K562 (cell line): Measurements from ENCODE around the gene SURF4. TPM values are rescaled to one million over a fixed set of nuclear protein-coding genes. Genes with fewer than 3 reads are reported as not detected.

Source experiments
- ARID1B ChIP-seq: fragments of 450-650 bp; IDR thresholded peaks from 2 replicates; pipeline ENCODE4 v1.6.1; 2016; ENCODE audit warnings: antibody characterized with exemption, mild to moderate bottlenecking, inconsistent platforms
- CREB1 ChIP-seq, 2 experiments: sonication (generic) in 1 of 2; formaldehyde crosslinking in 1 of 2; IDR thresholded peaks; 2 replicates each; pipeline versions ENCODE4 v1.6.1 to v1.8.0; 2012 to 2022; ENCODE audit warnings: inconsistent platforms in 1 of 2, mild to moderate bottlenecking in 1 of 2, missing genetic modification reagents in 1 of 2, moderate library complexity in 1 of 2
- EGR1 ChIP-seq: fragments of 450-650 bp; conservative IDR thresholded peaks from 2 replicates; pipeline ENCODE4 v1.6.1; 2017; ENCODE audit warnings: mild to moderate bottlenecking
- ERF ChIP-seq: fragments of 450-650 bp; formaldehyde crosslinking; IDR thresholded peaks from 2 replicates; pipeline ENCODE4 v1.4.0; 2020; ENCODE audit warnings: mild to moderate bottlenecking, mixed read lengths
- GTF2A2 ChIP-seq: IDR thresholded peaks from 2 replicates; pipeline ENCODE4 v1.6.1; 2016; ENCODE audit warnings: mild to moderate bottlenecking, missing genetic modification characterization, missing compliant biosample characterization
- MAZ ChIP-seq, 2 experiments: fragments of 450-650 bp in 1 of 2; sonication (generic) in 1 of 2; formaldehyde crosslinking; IDR thresholded peaks in 1 of 2; conservative IDR thresholded peaks in 1 of 2; 2 replicates each; pipeline versions ENCODE4 v1.4.0 to v1.5.0; 2020; ENCODE audit warnings: mild to moderate bottlenecking in 1 of 2, missing genetic modification reagents in 1 of 2
- MBD2 ChIP-seq: sonication (generic); IDR thresholded peaks from 2 replicates; pipeline ENCODE4 v1.6.1; 2016; ENCODE audit warnings: low read depth, borderline replicate concordance
- NFATC3 ChIP-seq: fragments of 450-650 bp; IDR thresholded peaks from 2 replicates; pipeline ENCODE4 v1.6.1; 2017; ENCODE audit warnings: mild to moderate bottlenecking
- NFIC ChIP-seq: fragments of 450-650 bp; IDR thresholded peaks from 2 replicates; pipeline ENCODE4 v1.6.1; 2017; ENCODE audit warnings: mild to moderate bottlenecking, inconsistent platforms
- TCF7L2 ChIP-seq: fragments of 150-350 bp; IDR thresholded peaks from 2 replicates; pipeline ENCODE4 v1.6.1; 2016; ENCODE audit warnings: low read depth, mild to moderate bottlenecking, low read length, moderate library complexity
- YY1 ChIP-seq, 3 experiments: IDR thresholded peaks; 2 replicates each; pipeline ENCODE4 v1.6.1; 2011; ENCODE audit warnings: low read length in 2 of 3, mild to moderate bottlenecking in 2 of 3, moderate library complexity in 2 of 3, borderline replicate concordance in 1 of 3, control low read depth in 1 of 3, low read depth in 1 of 3; ENCODE audit not compliant: insufficient read depth in 3 of 3, insufficient replicate concordance in 2 of 3, control insufficient read depth in 1 of 3, insufficient read length in 1 of 3; ENCODE audit errors: extremely low read depth in 1 of 3
- ZBTB12 ChIP-seq: fragments of 250-450 bp; sonication (Bioruptor Pico); IDR thresholded peaks from 2 replicates; pipeline ENCODE4 v1.4.0; 2020
- ZBTB40 ChIP-seq, 2 experiments: fragments of 450-650 bp in 1 of 2; sonication (generic) in 1 of 2; formaldehyde crosslinking in 1 of 2; IDR thresholded peaks; 2 replicates each; pipeline versions ENCODE4 v1.7.1 to v1.9.0; 2016 to 2022; ENCODE audit warnings: inconsistent platforms in 1 of 2, mild to moderate bottlenecking in 1 of 2, missing genetic modification reagents in 1 of 2
- polyA plus RNA-seq, 8 experiments: library from polyadenylated mRNA; depleted of rRNA in 4 of 8; stranded (reverse) in 5 of 8; unstranded in 3 of 8; fragments of >200 nt; fragmentation: Nextera tagmentation in 2 of 8; fragmentation: Illumina TruSeq in 1 of 8; extraction: Ambion mirVana in 2 of 8; extraction: Trizol in 1 of 8; gene quantifications; 2 replicates each; pipeline versions ENCODE4 v1.2.1 to v1.2.3, GENCODE V29; 2011 to 2014; ENCODE audit warnings: inconsistent platforms in 1 of 8, missing spikeins in 1 of 8
- total RNA-seq, 7 experiments: library from RNA; depleted of rRNA in 6 of 7; stranded (reverse); fragments of >200 nt in 6 of 7; fragmentation: Illumina TruSeq in 2 of 7; extraction: Trizol in 2 of 7; gene quantifications; 2 replicates each; pipeline versions ENCODE4 v1.2.1 to v1.2.3, GENCODE V29; 2011 to 2021; ENCODE audit warnings: low replicate concordance in 1 of 7

Gene SURF4
- total and polyA plus RNA-seq, 9 of the 15 experiments (the other 6 are each of a cell fraction or from before 2014, with no cell fraction given) = 8.4 to 176 (median 130) TPM

GRCh38 chr9:133347985-133348717 is 27.7 kb downstream of the SURF4 start, which contains the start of the genes MED22 and RPL7A (continued):
- peak; percentile 57 for TF ChIP-seq ERF (CRISPR knock-in tag)
- TF ChIP-seq TCF7L2 = no peak
- TF ChIP-seq MAZ (CRISPR knock-in tag; conservative IDR thresholded peaks at IDR 0.05 in 1 of 2, IDR thresholded peaks at IDR 0.05 in 1 of 2) = peak; percentile 66 to 79
- TF ChIP-seq ZBTB12 (CRISPR knock-in tag) = no peak
- TF ChIP-seq NFATC3 = 0 out of 2 replicates have a peak, but pooled peaks have one; percentile 62
- 0 out of 2 replicates have a peak, but pooled peaks have one; percentile 27 for TF ChIP-seq EGR1
- peak; percentile 34; the same call in 1 of the 2 replicates for TF ChIP-seq ARID1B
- peak; percentile 76 for TF ChIP-seq NFIC
- peak; percentile 80 to 93 (median 83) for TF ChIP-seq YY1 (IDR thresholded peaks at IDR 0.05; ENCODE audit: borderline replicate concordance in 1 of 3, control insufficient read depth in 1 of 3, extremely low read depth in 1 of 3, insufficient read depth in 3 of 3, insufficient read length in 1 of 3, insufficient replicate concordance in 2 of 3, low read depth in 1 of 3, low read length in 2 of 3)
- 0 out of 2 replicates have a peak, but pooled peaks have one; percentile 44 for TF ChIP-seq ZBTB40 (IDR thresholded peaks at IDR 0.05)
- no peak for TF ChIP-seq ZBTB40 (CRISPR knock-in tag; IDR thresholded peaks at IDR 0.05)
- peak; percentile 92 for TF ChIP-seq MBD2
- peak; percentile 59; the same call in 1 of the 2 replicates for TF ChIP-seq GTF2A2 (tag)
- peak; percentile 54; the same call in 1 of the 2 replicates for TF ChIP-seq CREB1 (IDR thresholded peaks at IDR 0.05)
- TF ChIP-seq CREB1 (CRISPR knock-in tag; IDR thresholded peaks at IDR 0.05) = no peak; the same call in 1 of the 2 replicates
